ENCODE data around the gene SLC9A4. TPM values are rescaled to one million over a fixed set of nuclear protein-coding genes. Genes with fewer than 3 reads are reported as not detected.

Gene SLC9A4
- total and polyA plus RNA-seq, 2 of the 4 experiments (the other 2 are of a cell fraction) = not detected

GRCh38 chr2:102515851-102516250 is 42.8 kb downstream of the SLC9A4 start:
- Histone ChIP-seq H3K9me1 (ENCODE audit: insufficient read depth, low read length) (no peaks in the 10 kb centered on the region), H3K9me3 (ENCODE audit: control insufficient read depth, insufficient read depth, low read length) (no peaks in the 10 kb centered on the region), H3K14ac (replicated peaks; ENCODE audit: low read depth, low read length) (no peak overlapping the region), H4K20me1 (ENCODE audit: insufficient read depth, low read length) (no peaks in the 10 kb centered on the region), H3K23ac (ENCODE audit: low read depth, low read length) (no peak overlapping the region), H2BK15ac (ENCODE audit: low read depth, low read length) (no peak overlapping the region), H3K36me3 (ENCODE audit: control insufficient read depth, insufficient read depth, low read length) (no peaks in the 10 kb centered on the region), H4K91ac (ENCODE audit: insufficient read depth, low read depth, low read length) (no peak overlapping the region), H2BK120ac (ENCODE audit: low read depth, low read length) (no peak overlapping the region), H3K27me3 (ENCODE audit: control insufficient read depth, insufficient read depth, low read length) (no peaks in the 10 kb centered on the region; the same call in 1 of the 2 replicates), H3K56ac (ENCODE audit: extremely low read depth, insufficient read depth, low read length) (no peak overlapping the region), H2AFZ (replicated peaks; ENCODE audit: low read length, poor library complexity) (no peak overlapping the region), H3K27ac (ENCODE audit: insufficient read depth, low read length) (no peak overlapping the region), H3K4ac (ENCODE audit: low read depth, low read length) (no peak overlapping the region), H4K5ac (ENCODE audit: low read depth, low read length) (no peak overlapping the region), H2AK9ac (replicated peaks; ENCODE audit: low read depth, low read length, poor library complexity) (no peak overlapping the region), H3K9ac (ENCODE audit: low read depth, low read length) (no peak overlapping the region), H3K4me1 (ENCODE audit: control insufficient read depth, insufficient read depth, low read length) (peaks cover 7% of the 10 kb centered on the region; the same call in 1 of the 2 replicates), H2AK5ac (ENCODE audit: low read depth, low read length) (no peak overlapping the region), H3K18ac (ENCODE audit: low read depth, low read length) (no peak overlapping the region), H2BK20ac (ENCODE audit: low read depth, low read length) (no peak overlapping the region), H3K4me3 (ENCODE audit: insufficient read depth, low read depth, low read length) (no peak overlapping the region), H3K79me1 (ENCODE audit: low read depth in 1 of 2, low read length in 2 of 2) (no peaks in the 10 kb centered on the region), H4K8ac (ENCODE audit: low read depth in 2 of 2, low read length in 2 of 2) (no peak overlapping the region), H3K4me2 (ENCODE audit: low read depth, low read length) (no peak overlapping the region), H2BK5ac (ENCODE audit: low read depth, low read length, poor library complexity, severe bottlenecking) (no peak overlapping the region)
- intact Hi-C loops (cut with micrococcal nuclease) (no loop called here), in situ Hi-C loops (cut with MboI; ENCODE audit: low sequenced_read_pairs) (no loop called here), dilution Hi-C loops (cut with HindIII; ENCODE audit: low sequenced_read_pairs, unreplicated experiment) (no loop called here)
- no peak for TF ChIP-seq BHLHE40 (IDR thresholded peaks at IDR 0.05; ENCODE audit: low read depth, low read length)
- TF ChIP-seq NFE2L2 (IDR thresholded peaks at IDR 0.05; ENCODE audit: low read depth, low read length) = no peak
- TF ChIP-seq RCOR1 (IDR thresholded peaks at IDR 0.05; ENCODE audit: insufficient replicate concordance, low read length) = no peak
- no peak for TF ChIP-seq FOS (IDR thresholded peaks at IDR 0.05; ENCODE audit: low read depth, low read length)
- TF ChIP-seq RFX5 (IDR thresholded peaks at IDR 0.05; ENCODE audit: low read depth, low read length) = no peak
- TF ChIP-seq, protein P1, sequence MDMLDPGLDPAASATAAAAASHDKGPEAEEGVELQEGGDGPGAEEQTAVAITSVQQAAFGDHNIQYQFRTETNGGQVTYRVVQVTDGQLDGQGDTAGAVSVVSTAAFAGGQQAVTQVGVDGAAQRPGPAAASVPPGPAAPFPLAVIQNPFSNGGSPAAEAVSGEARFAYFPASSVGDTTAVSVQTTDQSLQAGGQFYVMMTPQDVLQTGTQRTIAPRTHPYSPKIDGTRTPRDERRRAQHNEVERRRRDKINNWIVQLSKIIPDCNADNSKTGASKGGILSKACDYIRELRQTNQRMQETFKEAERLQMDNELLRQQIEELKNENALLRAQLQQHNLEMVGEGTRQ (IDR thresholded peaks at IDR 0.05; ENCODE audit: low read depth, low read length) = no peak
- no peak for TF ChIP-seq MAZ (IDR thresholded peaks at IDR 0.05; ENCODE audit: borderline replicate concordance, low read depth, low read length)
- TF ChIP-seq RAD21 (IDR thresholded peaks at IDR 0.05; ENCODE audit: low read length) = no peak
- TF ChIP-seq CTCF (conservative IDR thresholded peaks at IDR 0.05; ENCODE audit: low read depth, low read length) = no peak
- no peak for TF ChIP-seq SMC3 (IDR thresholded peaks at IDR 0.05; ENCODE audit: low read depth, low read length)
- TF ChIP-seq, protein P2, sequence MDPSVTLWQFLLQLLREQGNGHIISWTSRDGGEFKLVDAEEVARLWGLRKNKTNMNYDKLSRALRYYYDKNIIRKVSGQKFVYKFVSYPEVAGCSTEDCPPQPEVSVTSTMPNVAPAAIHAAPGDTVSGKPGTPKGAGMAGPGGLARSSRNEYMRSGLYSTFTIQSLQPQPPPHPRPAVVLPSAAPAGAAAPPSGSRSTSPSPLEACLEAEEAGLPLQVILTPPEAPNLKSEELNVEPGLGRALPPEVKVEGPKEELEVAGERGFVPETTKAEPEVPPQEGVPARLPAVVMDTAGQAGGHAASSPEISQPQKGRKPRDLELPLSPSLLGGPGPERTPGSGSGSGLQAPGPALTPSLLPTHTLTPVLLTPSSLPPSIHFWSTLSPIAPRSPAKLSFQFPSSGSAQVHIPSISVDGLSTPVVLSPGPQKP (IDR thresholded peaks at IDR 0.05; ENCODE audit: borderline replicate concordance, low read depth, low read length) = no peak
- no peak for TF ChIP-seq CHD1 (IDR thresholded peaks at IDR 0.05; ENCODE audit: low read depth, low read length)
- TF ChIP-seq MAFK (IDR thresholded peaks at IDR 0.05; ENCODE audit: low read depth, low read length) = no peak
- no peak for TF ChIP-seq CEBPB (IDR thresholded peaks at IDR 0.05; ENCODE audit: low read depth, low read length)
- no peak for TF ChIP-seq POLR2A (IDR thresholded peaks at IDR 0.05; ENCODE audit: low read depth, low read length)
- no TSS peak for BruUV-seq (replicated peaks)
- ATAC-seq (ENCODE audit: low read depth) = no peak
- DNase-seq = no peak
- POLR2A ChIA-PET (ENCODE audit: unreplicated experiment) = no interaction called here
- no CpG with 5 or more reads among the region's 5 CpGs for WGBS, 2 experiments (ENCODE audit: extremely low coverage in 2 of 2, insufficient read length in 1 of 2)
- CTCF ChIA-PET = no interaction called here
